RPMI7951 (cell line): Measurements from ENCODE around the gene KEL. TPM values are rescaled to one million over a fixed set of nuclear protein-coding genes. Genes with fewer than 3 reads are reported as not detected.
"Not testable (repeated sequence)": the region's sequence is repeated elsewhere in the genome, so short reads cannot be mapped to it uniquely, and the experiment has no call there.

Experiments
- DNase-seq: peaks from one replicate; pipeline ENCODE4 v3.0.0-alpha.2; 2012; ENCODE audit warnings: low read depth
- total RNA-seq: library from RNA; depleted of rRNA; stranded (reverse); fragments of >200 nt; shearing (Covaris generic); gene quantifications from 2 replicates; pipeline ENCODE4 v1.2.3, GENCODE V29; 2014; rRNA removed

The KEL gene, protein sequence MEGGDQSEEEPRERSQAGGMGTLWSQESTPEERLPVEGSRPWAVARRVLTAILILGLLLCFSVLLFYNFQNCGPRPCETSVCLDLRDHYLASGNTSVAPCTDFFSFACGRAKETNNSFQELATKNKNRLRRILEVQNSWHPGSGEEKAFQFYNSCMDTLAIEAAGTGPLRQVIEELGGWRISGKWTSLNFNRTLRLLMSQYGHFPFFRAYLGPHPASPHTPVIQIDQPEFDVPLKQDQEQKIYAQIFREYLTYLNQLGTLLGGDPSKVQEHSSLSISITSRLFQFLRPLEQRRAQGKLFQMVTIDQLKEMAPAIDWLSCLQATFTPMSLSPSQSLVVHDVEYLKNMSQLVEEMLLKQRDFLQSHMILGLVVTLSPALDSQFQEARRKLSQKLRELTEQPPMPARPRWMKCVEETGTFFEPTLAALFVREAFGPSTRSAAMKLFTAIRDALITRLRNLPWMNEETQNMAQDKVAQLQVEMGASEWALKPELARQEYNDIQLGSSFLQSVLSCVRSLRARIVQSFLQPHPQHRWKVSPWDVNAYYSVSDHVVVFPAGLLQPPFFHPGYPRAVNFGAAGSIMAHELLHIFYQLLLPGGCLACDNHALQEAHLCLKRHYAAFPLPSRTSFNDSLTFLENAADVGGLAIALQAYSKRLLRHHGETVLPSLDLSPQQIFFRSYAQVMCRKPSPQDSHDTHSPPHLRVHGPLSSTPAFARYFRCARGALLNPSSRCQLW
- not detected in 2 replicates for total RNA-seq

DNA sequence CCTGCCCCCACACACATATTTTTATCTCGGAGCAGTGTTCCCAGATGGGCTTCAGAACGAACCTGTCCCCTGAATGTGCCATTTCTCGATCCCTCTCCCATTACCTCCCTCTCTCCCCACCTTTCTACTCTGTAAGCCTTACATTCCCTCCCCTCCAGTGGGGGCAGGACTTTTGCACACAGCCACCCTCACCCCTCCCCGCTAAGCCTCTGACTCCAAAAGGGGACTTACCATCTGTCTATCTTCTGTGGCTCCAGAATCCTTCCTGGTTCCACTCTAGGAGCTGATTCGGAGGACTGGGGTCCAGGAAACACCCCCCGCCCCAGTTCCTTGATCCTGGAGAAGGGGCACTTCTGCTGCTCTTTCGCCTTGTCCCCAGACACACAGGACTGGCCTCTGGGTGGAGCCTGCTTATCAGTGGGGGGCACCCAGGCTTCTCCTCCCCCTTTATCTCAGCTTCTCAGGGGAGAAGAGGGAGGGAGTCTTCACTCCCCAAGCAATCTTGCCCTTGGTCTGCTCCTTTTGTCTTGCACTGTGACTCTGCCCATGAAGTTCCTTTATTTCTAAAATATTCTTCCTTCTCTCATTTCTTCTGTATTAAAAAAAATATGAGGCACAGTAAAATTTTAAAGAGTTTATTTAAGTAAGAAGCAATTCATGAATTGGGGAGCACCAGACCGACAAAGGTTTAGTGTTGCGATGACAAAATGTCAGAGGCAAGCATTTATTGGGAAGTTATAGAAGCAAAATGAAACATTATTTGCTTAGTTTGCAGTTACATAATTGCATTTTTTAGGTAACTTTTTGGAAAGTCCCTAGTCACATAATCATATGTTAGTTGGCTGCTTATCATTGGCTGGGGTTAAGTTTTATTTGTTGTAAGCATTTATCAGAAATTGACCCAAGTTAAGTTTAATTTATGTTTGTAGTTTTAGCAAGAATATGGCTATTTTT lies at the start of gene KEL:
KEL (minus strand) TSS at position 391 of the 954 bp plus-strand sequence; CDS start at position 234, 157 bp downstream.
- DNase-seq = no peak

DNA sequence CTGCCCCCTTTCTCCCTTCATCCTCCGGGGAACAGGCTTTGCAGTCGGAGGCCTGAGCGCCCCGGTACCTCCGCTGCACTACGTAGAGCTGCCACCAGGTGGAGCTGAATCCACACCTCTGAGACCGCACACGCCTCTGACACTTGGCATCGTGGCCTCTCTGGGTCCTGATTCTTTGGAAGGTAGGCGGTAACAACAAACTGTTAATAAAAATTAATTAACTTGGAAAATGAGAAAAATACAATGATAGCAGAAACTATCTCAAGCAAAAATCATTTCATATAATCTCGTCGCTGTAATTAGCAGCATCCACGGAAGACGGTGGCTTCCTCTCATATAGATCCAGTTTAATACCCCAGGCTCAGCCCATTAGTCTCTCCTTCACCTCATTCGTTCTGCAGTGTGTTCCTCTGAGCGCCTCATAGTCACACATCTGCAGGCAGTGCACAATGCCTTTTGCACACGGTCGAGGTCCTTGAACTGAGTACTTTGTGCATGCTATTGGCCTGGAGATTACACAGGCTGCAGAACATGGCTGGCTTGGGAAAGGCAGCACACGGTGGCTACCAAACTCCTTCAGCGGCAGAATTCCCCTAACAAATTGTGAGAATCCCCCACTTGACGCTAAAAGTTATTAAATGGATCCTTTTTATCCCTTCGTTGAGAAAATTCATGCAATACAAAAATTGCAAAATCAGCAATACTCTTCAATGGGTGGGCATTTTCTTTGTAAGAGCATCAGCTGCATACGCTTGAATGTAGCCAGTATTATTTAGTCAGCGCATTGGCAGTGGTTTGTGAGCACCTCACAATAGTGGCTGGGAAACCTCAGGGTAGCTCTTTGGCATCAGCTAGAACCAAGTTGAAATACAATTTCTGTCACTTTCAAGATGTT lies 46.1 kb upstream of the KEL start:
- peak; percentile 55 for DNase-seq

DNA sequence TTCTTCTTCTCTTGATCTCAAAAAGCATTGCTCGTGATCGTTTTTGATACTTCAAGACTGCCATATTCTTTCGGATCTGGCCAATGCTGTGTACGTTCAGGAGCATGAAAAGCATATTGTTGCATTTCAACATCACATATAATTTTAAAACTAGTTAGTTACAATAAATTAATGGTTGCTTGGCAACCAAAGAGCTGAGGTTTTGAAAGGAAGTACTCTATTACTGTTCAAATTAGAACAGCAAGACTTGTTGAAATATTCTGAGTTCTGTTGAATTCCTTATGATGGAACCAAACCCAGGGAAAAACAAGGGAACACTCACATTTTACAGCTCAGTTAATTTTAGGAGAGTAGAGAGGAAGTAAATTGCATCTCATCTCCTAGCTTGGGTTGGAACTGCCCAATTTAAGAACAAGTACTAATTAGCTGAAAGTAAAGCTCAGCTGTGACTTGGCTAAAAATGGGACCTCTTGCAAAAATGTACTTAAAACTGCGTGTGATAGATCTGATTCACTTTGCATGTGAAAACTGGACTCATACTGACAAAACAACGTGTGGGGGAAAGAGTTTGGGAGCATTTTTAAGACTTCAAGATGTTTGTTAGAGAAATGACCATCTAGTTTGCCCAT lies 43.6 kb upstream of the KEL start:
- DNase-seq = no peak

DNA sequence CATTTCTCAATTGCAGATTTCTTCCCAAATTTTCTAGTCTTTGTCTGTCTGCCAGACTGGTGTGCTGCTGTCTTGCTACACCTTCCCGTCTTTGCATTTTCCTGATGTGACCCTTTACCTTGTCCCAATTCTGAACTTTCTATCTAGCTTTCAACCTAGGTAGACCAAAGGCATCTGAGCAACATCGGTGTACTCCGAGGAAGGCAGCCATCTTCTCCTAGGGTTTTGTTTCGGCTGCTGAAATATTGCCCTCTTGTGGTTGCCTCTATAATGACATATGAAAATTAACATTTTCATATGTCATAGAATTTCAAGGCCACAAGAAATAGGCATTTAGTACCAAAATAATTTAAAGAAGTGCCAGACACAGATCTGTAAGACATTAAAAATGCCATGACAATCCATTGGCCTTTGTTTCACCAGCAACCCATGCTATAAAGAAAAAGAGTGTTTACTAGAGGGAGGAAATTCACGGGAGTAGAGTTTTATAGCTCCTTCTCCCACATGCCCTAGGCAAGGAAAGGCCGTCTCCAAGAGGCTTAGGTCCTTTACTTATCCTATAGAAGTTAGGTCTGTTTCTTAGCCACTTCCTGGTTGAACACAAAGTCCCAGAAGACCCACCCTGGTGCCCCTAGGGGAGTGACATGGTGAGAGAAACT lies 41.4 kb upstream of the KEL start:
- DNase-seq = peak; percentile 44

DNA sequence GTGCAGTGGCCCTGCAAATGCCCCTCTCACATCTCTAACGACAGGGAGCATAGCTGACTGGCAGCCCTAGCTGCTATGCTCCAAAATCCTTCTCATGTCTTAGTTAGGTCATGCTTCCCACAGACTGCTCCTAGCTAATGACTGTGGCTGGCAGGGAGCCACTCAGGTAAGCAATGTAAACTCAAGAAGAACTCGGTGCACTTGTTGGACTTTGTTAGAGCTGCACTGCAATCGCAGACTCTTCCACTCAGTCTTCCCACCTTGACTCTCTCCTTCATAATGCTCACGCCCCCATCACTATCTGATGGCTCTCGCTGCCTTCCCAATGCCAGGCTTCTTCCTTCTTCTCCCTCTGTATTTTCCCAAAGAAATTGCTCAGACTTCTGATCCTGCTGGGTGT lies 40.7 kb upstream of the KEL start:
- DNase-seq = no peak

DNA sequence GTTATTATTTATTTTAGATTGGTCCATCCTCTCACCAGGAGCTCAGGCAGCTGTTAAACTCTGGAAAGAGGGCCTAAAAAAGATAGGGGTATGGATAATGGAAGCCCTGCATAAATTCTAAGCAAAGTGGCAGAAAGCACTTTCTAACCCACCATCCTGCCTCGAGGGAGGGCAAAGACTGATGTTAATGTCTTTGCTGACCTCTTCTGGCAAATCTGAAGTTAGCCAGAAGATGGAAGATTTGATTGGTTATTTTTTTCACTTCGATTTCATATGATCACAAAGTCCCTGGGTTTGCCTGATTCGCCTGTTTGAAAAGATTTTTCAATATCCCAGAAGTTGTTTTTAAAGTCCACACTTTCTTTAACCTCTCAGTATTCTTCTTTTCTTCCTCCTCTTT lies 39.9 kb upstream of the KEL start:
- DNase-seq = peak; percentile 26

DNA sequence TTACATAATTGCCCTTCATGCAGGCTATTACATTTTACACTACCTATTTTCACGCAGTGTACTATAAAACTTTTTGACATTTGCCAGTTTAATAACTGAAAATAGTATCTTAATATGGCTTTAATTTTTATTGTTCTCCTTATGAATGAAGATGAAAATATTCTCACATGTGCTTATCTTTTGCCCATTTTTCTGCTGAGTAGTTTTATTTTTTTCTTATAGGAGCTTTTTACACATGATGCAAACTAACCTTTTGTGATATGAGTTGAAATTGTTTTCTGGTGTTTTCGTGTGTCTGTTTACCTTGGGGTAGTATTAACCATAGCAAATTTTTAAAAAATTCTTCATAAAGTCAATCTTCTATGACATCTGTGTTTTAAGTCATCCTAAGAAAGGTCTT lies 38.5 kb upstream of the KEL start:
- DNase-seq = no peak

DNA sequence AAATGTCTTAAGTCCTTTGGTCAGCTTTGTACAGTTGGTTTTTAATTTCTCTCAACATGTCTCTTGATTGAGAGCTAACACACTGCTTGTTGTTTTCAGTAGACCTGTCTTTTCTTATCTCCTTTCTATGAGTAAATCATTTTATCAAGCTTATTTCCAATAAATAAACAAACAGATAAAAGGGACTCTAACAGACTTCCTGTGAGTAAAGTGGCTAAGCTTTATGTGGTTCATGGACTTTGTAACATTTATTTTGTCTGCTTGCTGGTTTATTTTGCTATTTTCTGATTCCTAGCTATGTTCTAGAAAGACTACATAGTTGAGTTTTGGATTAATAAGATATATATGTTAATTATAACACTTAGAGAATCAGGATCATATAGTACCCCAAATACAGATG lies 37.6 kb upstream of the KEL start:
- no peak for DNase-seq

DNA sequence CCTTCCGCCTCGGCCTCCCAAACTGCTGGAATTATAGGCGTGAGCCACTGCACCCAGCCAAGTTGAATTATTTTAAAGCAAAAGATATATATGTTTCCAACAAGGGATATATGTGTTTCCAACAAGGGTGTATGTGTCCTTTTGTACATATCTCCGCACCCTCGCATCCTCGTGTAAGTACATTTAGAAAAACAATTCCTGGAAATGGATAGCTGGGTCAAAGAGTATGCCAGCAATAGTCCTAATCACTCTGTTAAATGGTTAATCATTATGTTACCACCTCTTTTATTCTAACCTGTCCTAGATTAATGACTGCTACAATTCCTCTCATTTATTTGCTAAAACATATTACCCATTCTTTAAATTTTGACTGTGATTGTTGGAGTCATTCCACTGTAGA lies 36.8 kb upstream of the KEL start:
- no peak for DNase-seq

DNA sequence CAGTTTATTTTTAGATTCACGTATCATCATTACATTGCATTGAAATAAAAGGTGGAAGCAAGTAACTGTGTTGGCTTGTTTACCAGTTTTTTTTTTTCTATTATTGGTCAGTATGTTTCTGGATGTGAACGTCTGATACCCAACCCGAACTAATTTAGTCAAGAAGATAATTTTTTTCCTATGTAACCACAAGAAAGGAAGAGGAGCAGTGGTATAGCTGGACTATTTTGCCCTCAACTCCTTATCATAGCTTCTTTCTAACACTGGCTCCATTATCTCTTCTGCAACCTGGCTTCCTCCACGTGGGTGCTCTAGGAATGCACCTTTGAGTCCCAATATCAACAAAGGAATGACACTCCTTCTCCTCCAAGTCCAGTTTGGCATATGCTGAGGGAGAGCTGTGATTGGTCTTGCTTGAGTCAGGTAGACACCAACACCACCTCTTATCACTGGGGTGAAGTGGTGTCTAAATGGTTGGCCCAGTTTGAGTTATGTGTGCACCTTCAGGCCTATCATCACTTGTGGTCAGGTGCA lies 35.4 kb upstream of the KEL start:
- no peak for DNase-seq

DNA sequence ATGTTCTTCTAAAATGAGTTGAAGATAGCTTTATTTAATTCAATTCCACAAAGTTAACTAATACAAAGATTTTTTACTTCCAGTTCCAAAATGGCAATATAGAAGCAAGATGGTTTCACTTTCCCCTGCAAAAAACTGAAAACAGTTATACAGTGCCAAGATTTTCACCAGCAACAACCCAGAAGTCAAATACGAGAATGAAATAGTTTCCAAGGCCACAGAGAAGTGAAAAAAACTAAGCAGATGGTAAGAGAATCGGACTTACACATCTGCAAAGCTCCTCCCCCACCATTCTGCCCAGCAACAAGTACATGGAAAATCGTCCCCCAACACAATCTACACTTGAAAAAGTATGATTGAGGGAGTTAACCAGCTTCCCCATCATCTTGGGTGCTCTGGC lies 30.3 kb upstream of the KEL start:
- DNase-seq = peak; percentile 39

DNA sequence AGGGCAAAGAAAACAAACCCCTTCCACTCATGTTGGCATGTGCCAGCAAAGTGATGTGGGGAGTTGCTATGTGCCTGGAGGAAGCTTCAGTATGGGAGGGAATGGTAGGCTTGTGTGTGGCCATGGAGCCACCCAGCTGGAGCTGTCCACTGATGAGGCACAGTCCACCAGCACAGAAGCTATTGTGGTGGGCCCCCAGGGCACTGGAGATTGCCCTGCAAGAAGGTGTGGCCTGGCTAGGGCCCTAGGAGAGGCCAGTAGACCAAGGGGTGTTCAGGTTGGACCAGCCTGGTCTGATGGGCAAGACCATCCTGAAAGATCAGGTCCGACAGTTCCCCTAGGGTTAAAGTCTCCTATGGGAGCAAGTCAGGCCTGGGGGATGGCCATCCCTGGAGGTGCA lies 22.1 kb upstream of the KEL start:
- no peak for DNase-seq

DNA sequence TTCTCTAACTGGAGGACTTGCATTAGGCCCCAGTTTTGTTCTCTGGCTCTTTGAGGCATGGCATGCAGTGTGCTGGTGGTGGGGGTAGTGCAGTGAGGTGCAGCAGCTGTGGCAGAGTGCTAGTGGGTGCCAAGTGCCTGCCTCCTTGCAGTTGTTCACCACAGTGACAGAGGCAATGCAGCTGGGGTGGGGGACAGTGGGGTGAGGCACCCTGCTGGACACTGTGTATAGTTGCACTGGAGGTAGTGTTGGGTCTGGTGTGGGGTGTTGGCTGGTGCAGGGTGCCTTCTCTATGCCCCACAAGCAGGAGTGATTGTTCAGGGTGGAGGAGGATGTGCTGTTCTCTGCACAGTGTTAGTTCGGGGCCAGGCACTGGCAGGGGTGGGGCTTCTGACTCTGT lies 21.7 kb upstream of the KEL start:
- no peak for DNase-seq

DNA sequence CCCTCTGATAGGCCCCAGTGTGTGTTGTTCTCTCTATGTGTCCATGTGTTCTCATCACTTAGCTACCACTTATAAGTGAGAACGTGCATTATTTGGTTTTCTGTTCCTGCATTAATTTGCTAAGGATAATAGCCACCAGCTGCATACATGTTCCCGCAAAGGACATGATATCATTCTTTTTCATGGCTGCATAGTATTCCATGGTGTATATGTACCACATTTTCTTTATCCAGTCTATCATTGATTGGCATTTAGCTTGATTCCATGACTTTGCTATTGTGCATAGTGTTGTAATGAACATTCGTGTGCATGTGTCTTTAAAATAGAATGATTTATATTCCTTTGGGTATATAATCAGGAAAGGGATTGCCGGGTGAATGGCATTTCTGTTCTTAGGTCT lies 16.2 kb upstream of the KEL start:
- not testable (repeated sequence) for DNase-seq

DNA sequence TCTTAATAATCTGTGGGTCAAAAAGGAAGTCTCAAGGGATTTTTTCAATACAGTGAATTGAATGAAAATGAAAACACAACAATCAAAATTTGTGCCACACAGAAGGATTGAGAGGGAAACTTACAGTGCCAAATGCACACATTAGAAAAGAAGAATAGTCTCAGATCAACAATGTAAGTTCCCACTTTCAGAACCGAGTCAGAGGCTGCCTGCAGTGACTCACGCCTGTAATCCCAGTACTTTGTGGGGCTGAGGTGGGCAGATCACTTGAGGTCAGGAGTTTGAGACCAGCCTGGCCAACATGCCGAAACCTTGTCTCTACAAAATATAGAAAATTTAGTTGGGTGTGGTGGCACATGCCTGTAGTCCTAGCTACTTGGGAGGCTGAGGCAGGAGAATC lies 12.5 kb upstream of the KEL start:
- no peak for DNase-seq

DNA sequence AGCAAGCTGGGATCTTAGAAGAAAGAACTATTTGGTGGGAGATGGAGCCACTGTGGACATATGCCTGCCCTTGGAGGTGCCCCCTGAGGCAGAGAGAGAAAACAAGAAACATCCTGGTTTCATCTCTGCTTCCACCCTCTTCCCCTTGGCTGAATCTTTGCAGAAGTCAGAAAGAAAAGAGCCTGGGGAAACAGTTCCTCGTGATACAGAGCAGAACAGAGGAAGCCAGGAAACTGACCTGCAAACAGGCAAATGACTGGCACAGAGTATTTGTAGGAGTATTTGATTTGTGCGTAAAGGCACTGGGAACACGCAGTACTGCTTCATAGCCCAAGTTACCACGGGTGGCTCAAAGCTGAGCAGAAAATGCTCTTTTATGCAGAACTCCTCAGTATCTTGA lies 7.0 kb upstream of the KEL start:
- no peak for DNase-seq

DNA sequence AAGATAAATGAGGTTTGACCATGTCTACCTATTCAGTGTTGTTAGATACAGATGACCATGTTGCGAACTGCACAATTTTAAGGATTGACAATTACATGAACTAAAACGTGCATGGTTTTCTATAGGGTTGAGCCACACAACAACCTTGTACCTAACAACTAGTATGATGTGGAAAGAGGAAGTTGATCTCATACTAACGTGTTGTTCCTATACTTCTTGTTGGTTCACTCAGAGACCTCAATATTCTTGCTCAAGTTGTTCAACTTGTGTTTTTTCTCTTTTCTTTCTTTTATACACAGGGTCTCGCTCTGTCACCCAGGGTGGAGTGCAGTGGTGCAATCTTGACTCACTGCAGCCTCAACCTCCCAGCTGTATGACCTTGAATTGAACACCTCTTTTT lies 6.1 kb upstream of the KEL start:
- DNase-seq = no peak

DNA sequence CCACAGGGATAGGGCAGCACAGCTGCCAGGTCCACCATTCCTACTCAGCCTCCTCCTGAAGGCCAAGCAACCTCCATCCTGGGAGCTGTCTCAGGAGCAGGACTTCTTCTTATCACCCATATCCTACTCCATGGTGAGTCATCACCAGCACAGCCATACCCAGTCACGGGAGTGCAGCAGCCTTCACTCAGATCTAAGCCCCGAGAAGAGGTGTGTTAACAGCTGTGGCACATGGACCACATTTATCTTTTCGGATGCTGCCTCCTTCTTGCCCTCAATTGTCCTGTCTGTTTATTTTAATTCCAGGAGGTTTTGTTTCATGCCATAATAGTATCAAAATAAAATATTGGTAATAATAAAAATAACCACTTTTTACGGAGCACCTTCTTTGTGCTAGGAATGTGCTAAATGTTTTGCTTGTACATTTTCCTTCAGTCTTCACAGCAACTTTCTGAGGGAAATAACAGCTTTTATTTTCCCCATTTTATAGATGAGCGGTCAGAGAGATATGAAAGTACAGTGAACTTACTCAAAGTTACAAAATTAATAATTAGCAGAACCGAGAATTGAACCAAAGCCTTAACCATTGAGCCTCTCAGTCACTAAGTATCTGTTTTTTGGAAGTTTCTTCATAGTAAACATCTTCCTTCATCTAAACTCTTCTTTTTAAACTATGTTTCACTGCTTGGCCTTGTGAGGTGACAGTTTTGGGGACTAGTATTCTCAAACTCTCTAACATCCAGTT lies 2.5 kb upstream of the KEL start:
- no peak for DNase-seq

DNA sequence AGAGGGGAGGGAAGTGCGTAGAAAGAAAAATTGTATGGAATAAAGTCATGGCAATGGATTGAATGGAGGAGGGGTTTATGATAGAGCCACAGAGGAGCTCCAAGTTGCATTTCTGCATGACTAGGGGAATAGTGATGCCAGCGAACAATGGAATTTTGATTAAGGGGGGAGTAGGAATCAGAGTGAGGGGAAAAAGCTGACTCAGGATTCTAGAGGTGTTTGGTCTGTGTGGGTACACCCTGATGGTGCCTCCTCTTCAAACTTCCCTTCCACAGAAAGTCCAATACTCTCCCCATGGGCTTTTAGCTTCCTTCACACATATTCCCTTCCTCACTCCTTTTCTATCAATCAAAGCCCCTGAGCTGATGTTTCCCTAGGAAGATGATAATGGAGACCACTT lies 1.8 kb upstream of the KEL start:
- no peak for DNase-seq
